ENCODE data around the gene TNFAIP8.
A peak's percentile ranks its signal among the peaks of the same experiment; 100 is the strongest.

Gene TNFAIP8

DNA sequence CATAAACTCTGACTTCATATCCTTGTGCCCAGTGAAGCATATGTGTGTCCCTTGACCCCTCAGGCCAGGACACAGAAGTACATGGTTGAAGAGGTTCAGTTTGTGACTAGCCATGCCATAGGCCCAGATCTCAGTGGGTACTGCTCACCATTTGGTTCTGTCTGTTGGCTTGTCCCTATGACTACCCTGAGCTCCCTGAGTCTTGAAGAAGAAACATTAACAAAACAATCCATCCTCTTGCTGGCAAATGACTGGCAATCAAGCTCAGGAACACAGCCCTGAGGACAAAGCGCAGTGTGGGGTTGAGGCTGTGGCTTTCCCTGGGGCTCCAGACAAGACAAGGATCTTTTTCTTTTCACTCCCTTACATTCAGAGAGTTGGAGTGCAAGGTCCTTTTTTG, 46.3 kb downstream of the TNFAIP8 start:
- TF ChIP-seq, protein P1, sequence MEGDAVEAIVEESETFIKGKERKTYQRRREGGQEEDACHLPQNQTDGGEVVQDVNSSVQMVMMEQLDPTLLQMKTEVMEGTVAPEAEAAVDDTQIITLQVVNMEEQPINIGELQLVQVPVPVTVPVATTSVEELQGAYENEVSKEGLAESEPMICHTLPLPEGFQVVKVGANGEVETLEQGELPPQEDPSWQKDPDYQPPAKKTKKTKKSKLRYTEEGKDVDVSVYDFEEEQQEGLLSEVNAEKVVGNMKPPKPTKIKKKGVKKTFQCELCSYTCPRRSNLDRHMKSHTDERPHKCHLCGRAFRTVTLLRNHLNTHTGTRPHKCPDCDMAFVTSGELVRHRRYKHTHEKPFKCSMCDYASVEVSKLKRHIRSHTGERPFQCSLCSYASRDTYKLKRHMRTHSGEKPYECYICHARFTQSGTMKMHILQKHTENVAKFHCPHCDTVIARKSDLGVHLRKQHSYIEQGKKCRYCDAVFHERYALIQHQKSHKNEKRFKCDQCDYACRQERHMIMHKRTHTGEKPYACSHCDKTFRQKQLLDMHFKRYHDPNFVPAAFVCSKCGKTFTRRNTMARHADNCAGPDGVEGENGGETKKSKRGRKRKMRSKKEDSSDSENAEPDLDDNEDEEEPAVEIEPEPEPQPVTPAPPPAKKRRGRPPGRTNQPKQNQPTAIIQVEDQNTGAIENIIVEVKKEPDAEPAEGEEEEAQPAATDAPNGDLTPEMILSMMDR (IDR thresholded peaks at IDR 0.05; ENCODE audit: low read depth, low read length, poor library complexity, severe bottlenecking) = no peak
- TF ChIP-seq EZH2phosphoT487 (IDR thresholded peaks at IDR 0.05; ENCODE audit: borderline replicate concordance, low read length) = no peak
- Histone ChIP-seq H3K4me2 (ENCODE audit: low read length) (no peak overlapping the region), H3K4me3 (ENCODE audit: low read length) (no peak overlapping the region)

DNA sequence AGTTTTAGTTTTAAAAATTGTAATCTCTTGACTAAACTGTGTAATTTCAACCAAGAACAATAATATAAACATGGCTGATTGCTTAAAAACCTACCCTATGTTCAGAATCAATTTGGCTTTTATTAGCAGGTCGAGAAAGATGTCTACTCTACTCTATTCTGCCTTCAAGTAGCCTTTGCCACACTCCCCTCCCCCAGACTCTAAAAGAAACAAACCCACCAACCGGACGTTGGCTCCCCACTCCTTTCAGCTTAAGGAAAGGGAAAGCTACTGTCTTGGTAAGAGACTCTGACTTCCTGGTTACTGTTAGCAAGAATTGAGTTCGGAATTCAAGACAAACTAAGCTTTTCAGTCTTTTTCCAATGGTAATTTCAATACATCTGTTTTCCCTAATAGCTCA, 46.7 kb downstream of the TNFAIP8 start:
- TF ChIP-seq, protein P1 (IDR thresholded peaks at IDR 0.05; ENCODE audit: low read depth, low read length, poor library complexity, severe bottlenecking) = no peak
- TF ChIP-seq EZH2phosphoT487 (IDR thresholded peaks at IDR 0.05; ENCODE audit: borderline replicate concordance, low read length) = no peak
- no peak overlapping the region for H3K4me3 ChIP-seq (ENCODE audit: low read length)
- no peak overlapping the region for H3K4me2 ChIP-seq (ENCODE audit: low read length)
- H3F3A ChIP-seq (ENCODE audit: control insufficient read depth, insufficient read depth) = no peaks in the 10 kb centered on the region
- no peaks in the 10 kb centered on the region for H3K9me3 ChIP-seq (ENCODE audit: control insufficient read depth, insufficient read depth, low read length)
- H3K27me3 ChIP-seq (ENCODE audit: control insufficient read depth, low read length) = no peaks in the 10 kb centered on the region
- no peaks in the 10 kb centered on the region for H3K36me3 ChIP-seq (ENCODE audit: control insufficient read depth, low read length)
- H3K4me1 ChIP-seq (ENCODE audit: control insufficient read depth, low read length) = peaks cover 51% of the 10 kb centered on the region
- no peaks in the 10 kb centered on the region for H4K20me1 ChIP-seq (ENCODE audit: control insufficient read depth, insufficient read depth, low read depth, low read length)
- no peaks in the 10 kb centered on the region for H3K9me2 ChIP-seq (replicated peaks; ENCODE audit: control insufficient read depth, low read length)
- H3K27ac ChIP-seq (ENCODE audit: low read depth, low read length) = no peak overlapping the region
- no peaks in the 10 kb centered on the region for H3K79me2 ChIP-seq (ENCODE audit: control insufficient read depth, low read length)

More for the DNA sequence above, 46.3 kb downstream of the TNFAIP8 start:
- Histone ChIP-seq H3K27me3 (ENCODE audit: control insufficient read depth, low read length) (no peaks in the 10 kb centered on the region), H3K9me2 (replicated peaks; ENCODE audit: control insufficient read depth, low read length) (no peaks in the 10 kb centered on the region), H3K9me3 (ENCODE audit: control insufficient read depth, insufficient read depth, low read length) (no peaks in the 10 kb centered on the region), H3K4me1 (ENCODE audit: control insufficient read depth, low read length) (peaks cover 56% of the 10 kb centered on the region), H4K20me1 (ENCODE audit: control insufficient read depth, insufficient read depth, low read depth, low read length) (no peaks in the 10 kb centered on the region), H3K27ac (ENCODE audit: low read depth, low read length) (no peak overlapping the region), H3K36me3 (ENCODE audit: control insufficient read depth, low read length) (no peaks in the 10 kb centered on the region), H3F3A (ENCODE audit: control insufficient read depth, insufficient read depth) (no peaks in the 10 kb centered on the region), H3K79me2 (ENCODE audit: control insufficient read depth, low read length) (no peaks in the 10 kb centered on the region)

DNA sequence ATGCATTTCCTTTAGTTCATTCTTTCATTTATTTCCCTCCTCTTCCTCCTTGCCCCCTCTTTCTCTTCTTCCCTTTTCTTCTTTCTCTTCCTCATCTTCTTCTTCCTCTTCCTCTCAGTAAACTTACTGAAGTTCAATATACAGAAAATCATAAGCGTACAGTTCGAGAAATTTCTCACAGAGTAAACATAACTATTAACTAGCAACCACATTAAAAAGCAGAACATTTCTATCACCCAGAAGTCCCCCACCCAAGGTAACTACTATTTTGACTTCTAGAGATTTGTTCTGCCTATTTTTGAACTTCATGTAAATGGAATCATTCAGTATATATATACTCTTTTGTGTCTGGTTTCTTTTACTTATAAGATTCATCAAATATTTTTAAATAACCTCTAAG, 48.2 kb downstream of the TNFAIP8 start:
- peaks cover 37% of the 10 kb centered on the region for H3K4me1 ChIP-seq (ENCODE audit: control insufficient read depth, low read length)
- H3K36me3 ChIP-seq (ENCODE audit: control insufficient read depth, low read length) = no peaks in the 10 kb centered on the region
- no peaks in the 10 kb centered on the region for H3K9me3 ChIP-seq (ENCODE audit: control insufficient read depth, insufficient read depth, low read length)
- no peaks in the 10 kb centered on the region for H4K20me1 ChIP-seq (ENCODE audit: control insufficient read depth, insufficient read depth, low read depth, low read length)
- no peak overlapping the region for H3K27ac ChIP-seq (ENCODE audit: low read depth, low read length)
- peaks cover 2% of the 10 kb centered on the region; the same call in 1 of the 2 replicates for H3K27me3 ChIP-seq (ENCODE audit: control insufficient read depth, low read length)
- H3K9me2 ChIP-seq (replicated peaks; ENCODE audit: control insufficient read depth, low read length) = no peaks in the 10 kb centered on the region
- no peak for TF ChIP-seq EZH2phosphoT487 (IDR thresholded peaks at IDR 0.05; ENCODE audit: borderline replicate concordance, low read length)
- TF ChIP-seq, protein P1 (IDR thresholded peaks at IDR 0.05; ENCODE audit: low read depth, low read length, poor library complexity, severe bottlenecking) = no peak
- H3K79me2 ChIP-seq (ENCODE audit: control insufficient read depth, low read length) = no peaks in the 10 kb centered on the region
- peak overlapping the region; percentile 47 for H3K4me2 ChIP-seq (ENCODE audit: low read length)
- H3F3A ChIP-seq (ENCODE audit: control insufficient read depth, insufficient read depth) = no peaks in the 10 kb centered on the region
- peak overlapping the region; percentile 8; the same call in 1 of the 2 replicates for H3K4me3 ChIP-seq (ENCODE audit: low read length)

Data from DOHH2 (cell line).